ENCODE measurements around the gene IFNGR2. TPM values are rescaled to one million over a fixed set of nuclear protein-coding genes. Genes with fewer than 3 reads are reported as not detected.
"Not testable (repeated sequence)": the region's sequence is repeated elsewhere in the genome, so short reads cannot be mapped to it uniquely, and the experiment has no call there.

IFNGR2 gene
- total RNA-seq, 2 experiments from 2014 or later, result 11.3 to 11.8 TPM

DNA sequence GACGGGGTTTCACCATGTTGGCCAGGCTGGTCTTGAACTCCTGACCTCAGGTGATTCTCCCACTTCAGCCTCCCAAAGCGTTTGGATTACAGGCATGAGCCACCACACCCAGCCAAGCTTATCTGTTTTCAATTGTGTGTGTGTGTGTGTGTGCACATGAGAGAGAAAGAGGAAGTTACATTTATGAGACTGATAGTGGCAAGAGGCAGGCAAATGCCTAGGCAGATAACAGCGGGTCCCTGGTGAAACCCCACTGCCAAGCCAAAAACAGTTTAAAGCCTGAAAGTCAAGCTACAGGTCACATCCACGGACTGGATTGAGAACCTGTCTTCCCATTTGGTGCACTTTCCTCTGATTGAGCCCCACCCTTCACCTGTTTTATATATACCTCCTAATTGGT is 35.1 kb upstream of the IFNGR2 start:
- no peak overlapping the region for H3K27ac Mint-ChIP-seq
- no peak overlapping the region for H3K4me3 Mint-ChIP-seq
- H3K36me3 Mint-ChIP-seq (ENCODE audit: low read depth), result peaks cover 22% of the 10 kb centered on the region
- H3K27me3 Mint-ChIP-seq, result no peaks in the 10 kb centered on the region
- H3K9me3 Mint-ChIP-seq, result peaks cover 27% of the 10 kb centered on the region
- H3K4me1 Mint-ChIP-seq, result peaks cover 6% of the 10 kb centered on the region
- no peak for DNase-seq
- CTCF ChIA-PET, result interaction anchor here (0.5 kb wide), 1 partner anchor 173 kb away, joined by 3 read pairs; no protein-coding TSS in a partner anchor
- POLR2A ChIA-PET, result interaction anchor here (0.5 kb wide), 1 partner anchor 152 kb away, joined by 3 read pairs; no protein-coding TSS in a partner anchor

DNA sequence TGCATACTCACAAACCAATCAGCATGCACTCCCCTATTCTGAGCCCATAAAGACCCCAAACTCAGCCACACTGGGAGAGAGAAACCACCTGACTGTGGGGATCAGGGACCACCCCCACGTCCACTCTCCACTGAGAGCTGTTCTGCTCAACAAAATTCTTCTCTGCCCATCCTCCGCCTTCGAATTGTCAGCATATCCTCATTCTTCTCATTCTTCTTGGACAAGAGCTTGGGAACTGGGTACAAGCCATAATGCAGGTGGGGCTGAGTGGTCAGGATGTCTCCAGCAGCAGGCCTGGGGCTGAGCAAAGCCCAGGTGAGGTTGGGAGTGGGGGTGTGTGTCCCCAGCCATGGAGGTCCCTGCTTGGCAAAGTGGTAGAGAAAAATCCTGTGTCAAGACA is 34.6 kb upstream of the IFNGR2 start:
- no peak for DNase-seq
- H3K36me3 Mint-ChIP-seq (ENCODE audit: low read depth), result peaks cover 22% of the 10 kb centered on the region
- H3K9me3 Mint-ChIP-seq, result peaks cover 27% of the 10 kb centered on the region
- ChIA-PET CTCF (interaction anchor here (0.5 kb wide), 1 partner anchor 173 kb away, joined by 3 read pairs; no protein-coding TSS in a partner anchor), POLR2A (no interaction called here)
- H3K27ac Mint-ChIP-seq, result no peak overlapping the region
- H3K27me3 Mint-ChIP-seq, result no peaks in the 10 kb centered on the region
- H3K4me3 Mint-ChIP-seq, result no peak overlapping the region
- peaks cover 6% of the 10 kb centered on the region for H3K4me1 Mint-ChIP-seq

DNA sequence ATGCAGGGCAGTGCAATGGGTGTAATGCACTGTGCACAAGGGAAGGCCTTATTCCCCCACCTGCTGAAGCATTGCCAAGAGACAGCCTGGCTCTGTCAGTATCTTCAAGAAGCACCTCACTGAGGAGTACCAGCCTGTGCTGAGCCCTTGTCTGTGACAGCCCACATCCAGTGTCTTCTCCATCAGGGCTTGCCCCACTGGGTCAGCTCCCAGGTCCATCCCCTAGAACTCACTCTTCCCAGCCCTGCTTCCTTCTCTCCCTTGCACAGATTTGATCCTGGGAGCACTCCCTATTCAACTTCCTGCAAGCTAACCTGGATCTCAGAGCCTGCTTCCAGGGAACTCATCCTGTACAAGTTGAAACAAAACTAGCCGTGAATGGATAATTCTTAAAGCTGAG is 33.6 kb upstream of the IFNGR2 start:
- H3K4me1 Mint-ChIP-seq, result peaks cover 3% of the 10 kb centered on the region
- no peak for DNase-seq
- H3K27me3 Mint-ChIP-seq, result no peaks in the 10 kb centered on the region
- ChIA-PET CTCF (interaction anchor here (0.6 to 1.3 kb wide), 4 partner anchors 12 to 429 kb away, joined by 3 read pairs; no protein-coding TSS in a partner anchor), POLR2A (no interaction called here)
- H3K27ac Mint-ChIP-seq, result no peak overlapping the region
- peaks cover 19% of the 10 kb centered on the region for H3K36me3 Mint-ChIP-seq (ENCODE audit: low read depth)
- no peak overlapping the region for H3K4me3 Mint-ChIP-seq
- peaks cover 27% of the 10 kb centered on the region for H3K9me3 Mint-ChIP-seq

DNA sequence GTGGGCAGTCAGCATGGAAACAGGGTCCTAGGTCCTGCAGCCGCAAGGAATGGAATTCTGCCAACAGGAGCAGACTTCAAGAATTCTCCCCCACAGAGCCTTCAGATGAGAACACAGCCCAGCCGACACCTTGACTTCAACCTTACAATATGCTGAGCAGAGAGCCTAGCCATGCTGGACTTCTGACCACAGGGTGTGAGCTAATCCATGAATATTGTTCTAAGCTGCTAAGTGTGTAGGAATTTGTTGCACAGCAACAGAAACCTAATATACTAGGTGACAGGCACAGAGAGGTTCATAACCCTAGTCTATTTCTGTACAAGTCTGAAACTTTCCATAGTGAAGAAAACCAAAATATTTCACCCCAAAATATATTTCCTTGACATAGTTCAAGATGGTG is 32.9 kb upstream of the IFNGR2 start:
- Mint-ChIP-seq H3K4me3 (no peak overlapping the region), H3K27me3 (peaks cover 2% of the 10 kb centered on the region), H3K27ac (no peak overlapping the region), H3K4me1 (peaks cover 9% of the 10 kb centered on the region), H3K36me3 (ENCODE audit: low read depth) (peaks cover 19% of the 10 kb centered on the region), H3K9me3 (peaks cover 27% of the 10 kb centered on the region)
- DNase-seq, result no peak
- CTCF ChIA-PET, result interaction anchor here (1.0 to 1.3 kb wide), 2 partner anchors 59 to 173 kb away, joined by 3 read pairs; no protein-coding TSS in a partner anchor
- POLR2A ChIA-PET, result no interaction called here

DNA sequence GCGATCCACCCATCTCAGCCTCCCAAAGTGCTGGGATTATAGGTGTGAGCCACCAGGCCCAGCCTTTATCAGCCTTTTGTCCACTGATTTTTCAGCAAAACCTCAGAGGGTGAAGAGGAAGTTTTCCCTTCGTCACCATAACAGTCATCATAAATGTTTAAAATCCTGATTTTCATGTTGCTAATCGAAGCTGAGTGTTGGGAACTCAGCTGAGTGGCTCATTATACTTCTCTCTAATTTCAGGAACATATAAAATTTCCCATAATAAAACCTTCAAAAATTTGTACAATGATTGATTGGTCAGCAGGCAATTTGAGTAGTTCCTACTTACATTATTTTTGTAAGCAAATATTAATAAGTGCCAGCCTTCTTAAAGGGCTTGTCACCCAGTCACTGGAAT is 31.8 kb upstream of the IFNGR2 start:
- POLR2A ChIA-PET, result interaction anchor here (1.0 kb wide), 1 partner anchor 9 kb away, joined by 3 read pairs; no protein-coding TSS in a partner anchor
- DNase-seq, result no peak
- peaks cover 22% of the 10 kb centered on the region for H3K9me3 Mint-ChIP-seq

DNA sequence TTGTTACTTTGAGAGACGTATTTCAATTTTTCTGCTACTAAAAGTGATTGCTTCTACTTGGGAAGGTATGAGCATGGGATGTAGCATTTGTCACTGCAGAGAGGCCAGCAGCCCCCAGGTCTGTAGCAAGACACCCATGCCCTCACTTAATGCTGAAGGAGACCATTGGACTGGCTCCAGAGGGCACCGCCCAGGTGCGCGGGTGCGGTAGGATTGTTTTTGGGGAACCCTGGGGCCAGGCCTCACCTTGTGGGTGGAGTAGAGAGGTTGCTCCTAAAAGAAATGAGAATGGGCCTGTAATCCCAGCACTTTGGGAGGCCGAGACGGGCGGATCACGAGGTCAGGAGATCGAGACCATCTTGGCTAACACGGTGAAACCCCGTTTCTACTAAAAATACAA is 30.6 kb upstream of the IFNGR2 start:
- Mint-ChIP-seq H3K4me1 (peaks cover 11% of the 10 kb centered on the region), H3K4me3 (no peak overlapping the region), H3K27ac (no peak overlapping the region), H3K9me3 (peaks cover 14% of the 10 kb centered on the region), H3K36me3 (ENCODE audit: low read depth) (peaks cover 6% of the 10 kb centered on the region), H3K27me3 (peaks cover 13% of the 10 kb centered on the region)
- DNase-seq, result no peak
- CTCF ChIA-PET, result interaction anchor here (0.6 to 1.0 kb wide), 2 partner anchors 173 to 1917 kb away, joined by 3 to 4 read pairs; no protein-coding TSS in a partner anchor
- POLR2A ChIA-PET, result no interaction called here

More for the DNA sequence above, 31.8 kb upstream of the IFNGR2 start:
- Mint-ChIP-seq H3K27me3 (peaks cover 5% of the 10 kb centered on the region), H3K27ac (no peak overlapping the region), H3K4me3 (no peak overlapping the region), H3K4me1 (peaks cover 11% of the 10 kb centered on the region), H3K36me3 (ENCODE audit: low read depth) (peaks cover 14% of the 10 kb centered on the region)
- CTCF ChIA-PET, result interaction anchor here (0.7 kb wide), 1 partner anchor 171 kb away, joined by 3 read pairs; no protein-coding TSS in a partner anchor

DNA sequence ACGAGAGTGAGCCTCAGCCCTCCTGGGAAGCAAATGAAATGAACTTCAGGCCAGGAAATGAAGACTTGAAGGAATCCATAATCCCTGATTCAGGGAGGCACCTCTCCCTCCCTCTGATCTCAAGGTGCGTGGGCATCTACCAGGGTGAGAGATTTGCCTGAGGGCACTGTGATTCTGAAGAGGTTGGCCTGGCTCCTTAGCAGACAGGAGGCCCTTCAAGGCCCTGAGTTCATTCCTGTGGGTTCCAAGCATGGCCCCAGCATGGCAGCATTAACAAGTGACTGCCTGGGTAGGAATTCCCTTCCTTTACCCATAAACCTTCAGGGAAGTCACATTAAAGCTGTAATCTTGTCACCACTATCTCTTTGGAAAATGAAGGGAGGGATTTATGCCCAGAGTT is 29.8 kb upstream of the IFNGR2 start:
- POLR2A ChIA-PET, result no interaction called here
- peaks cover 11% of the 10 kb centered on the region for H3K9me3 Mint-ChIP-seq
- H3K27ac Mint-ChIP-seq, result no peak overlapping the region
- DNase-seq, result no peak
- H3K27me3 Mint-ChIP-seq, result peaks cover 13% of the 10 kb centered on the region
- CTCF ChIA-PET, result interaction anchor here (0.6 kb wide), 1 partner anchor 1918 kb away, joined by 3 read pairs; no protein-coding TSS in a partner anchor
- H3K36me3 Mint-ChIP-seq (ENCODE audit: low read depth), result peaks cover 3% of the 10 kb centered on the region
- no peak overlapping the region for H3K4me3 Mint-ChIP-seq
- H3K4me1 Mint-ChIP-seq, result peaks cover 11% of the 10 kb centered on the region

DNA sequence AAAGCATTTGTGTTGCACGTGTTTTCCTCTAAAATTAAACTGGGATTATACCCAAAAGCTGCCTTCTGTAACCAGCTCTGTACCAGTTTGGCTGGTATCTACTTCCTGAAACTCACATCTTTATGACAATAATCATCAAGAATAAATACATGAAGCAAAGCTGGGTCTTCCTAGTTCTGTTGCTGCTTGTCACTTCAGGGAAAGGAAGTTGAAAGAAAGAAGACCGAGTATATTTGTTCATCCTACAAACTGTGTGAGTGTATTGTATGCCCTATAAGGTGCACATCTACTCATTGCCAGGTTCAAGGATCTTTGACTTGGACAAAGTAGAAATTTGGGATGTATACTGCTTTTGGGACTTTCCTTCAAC is 29.1 kb upstream of the IFNGR2 start:
- POLR2A ChIA-PET, result no interaction called here

DNA sequence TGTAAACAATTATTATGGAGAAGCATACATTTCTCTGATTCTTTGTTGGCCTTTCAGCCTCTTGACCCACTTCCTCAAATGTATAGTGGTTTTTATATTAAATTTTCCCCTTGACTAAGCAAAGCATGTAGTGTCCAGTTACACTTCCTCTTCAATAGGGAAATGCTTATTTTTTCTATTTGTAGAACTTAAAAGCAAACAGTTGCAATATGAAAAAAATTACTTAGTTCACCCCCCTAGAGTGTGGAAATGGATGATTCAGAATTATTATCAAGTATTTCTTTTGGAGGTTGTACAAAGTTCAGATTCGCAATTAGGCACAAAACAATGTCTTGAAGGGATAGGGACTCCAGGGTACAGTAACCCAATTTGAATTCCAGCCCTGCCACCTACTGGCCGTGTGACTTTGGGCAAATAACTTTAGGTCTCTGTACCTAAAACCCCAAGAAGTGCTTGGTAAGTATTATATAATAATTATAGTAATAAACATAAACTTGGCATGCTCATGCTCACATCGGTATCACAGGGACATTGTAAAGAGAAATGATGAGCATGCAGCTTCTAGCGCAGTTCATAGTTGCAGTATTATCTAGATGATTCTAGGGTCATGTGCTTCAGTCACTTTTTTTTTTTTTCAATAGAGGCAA is 28.6 kb upstream of the IFNGR2 start:
- Mint-ChIP-seq H3K27ac (no peak overlapping the region), H3K27me3 (peaks cover 13% of the 10 kb centered on the region), H3K36me3 (ENCODE audit: low read depth) (no peaks in the 10 kb centered on the region), H3K4me1 (peaks cover 15% of the 10 kb centered on the region), H3K9me3 (peaks cover 8% of the 10 kb centered on the region), H3K4me3 (no peak overlapping the region)
- DNase-seq, result peak; percentile 73
- ChIA-PET CTCF (interaction anchor here (1.8 kb wide), 1 partner anchor 178 kb away, joined by 5 read pairs; no protein-coding TSS in a partner anchor), POLR2A (no interaction called here)

More for the DNA sequence above, 29.1 kb upstream of the IFNGR2 start:
- H3K4me3 Mint-ChIP-seq, result no peak overlapping the region
- H3K27me3 Mint-ChIP-seq, result peaks cover 13% of the 10 kb centered on the region
- no peak for DNase-seq
- peaks cover 12% of the 10 kb centered on the region for H3K4me1 Mint-ChIP-seq
- peaks cover 8% of the 10 kb centered on the region for H3K9me3 Mint-ChIP-seq
- no peaks in the 10 kb centered on the region for H3K36me3 Mint-ChIP-seq (ENCODE audit: low read depth)
- CTCF ChIA-PET, result no interaction called here
- no peak overlapping the region for H3K27ac Mint-ChIP-seq

DNA sequence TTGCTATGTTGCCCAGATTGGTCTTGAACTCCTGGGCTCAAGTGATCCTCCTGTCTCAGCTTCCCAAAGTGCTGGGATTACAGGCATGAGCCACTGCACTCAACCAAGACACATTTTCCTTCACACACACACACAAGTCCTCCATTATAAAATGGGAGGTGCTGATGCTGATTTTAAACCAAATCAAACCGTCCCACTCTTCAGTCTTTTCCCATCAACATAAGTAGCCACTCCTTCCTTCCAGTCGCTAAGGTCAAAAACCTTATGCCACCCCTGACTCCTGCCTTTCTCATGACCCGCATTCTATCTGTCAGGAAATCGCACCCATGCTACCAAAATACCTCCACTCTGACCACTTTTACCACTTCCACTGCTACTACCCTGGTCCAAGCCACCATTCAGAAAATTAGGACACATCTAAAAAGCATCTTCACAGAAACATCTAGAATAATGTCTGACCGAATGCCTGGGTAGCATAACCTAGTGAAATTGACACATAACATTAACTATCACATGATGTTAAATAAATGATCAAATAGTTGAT is 28.0 kb upstream of the IFNGR2 start:
- ChIA-PET POLR2A (no interaction called here), CTCF (interaction anchor here (1.8 kb wide), 1 partner anchor 178 kb away, joined by 5 read pairs; no protein-coding TSS in a partner anchor)
- DNase-seq, result no peak
- H3K4me1 Mint-ChIP-seq, result peaks cover 21% of the 10 kb centered on the region
- no peak overlapping the region for H3K27ac Mint-ChIP-seq
- peaks cover 4% of the 10 kb centered on the region for H3K9me3 Mint-ChIP-seq
- H3K4me3 Mint-ChIP-seq, result no peak overlapping the region
- no peaks in the 10 kb centered on the region for H3K36me3 Mint-ChIP-seq (ENCODE audit: low read depth)
- H3K27me3 Mint-ChIP-seq, result peaks cover 13% of the 10 kb centered on the region

DNA sequence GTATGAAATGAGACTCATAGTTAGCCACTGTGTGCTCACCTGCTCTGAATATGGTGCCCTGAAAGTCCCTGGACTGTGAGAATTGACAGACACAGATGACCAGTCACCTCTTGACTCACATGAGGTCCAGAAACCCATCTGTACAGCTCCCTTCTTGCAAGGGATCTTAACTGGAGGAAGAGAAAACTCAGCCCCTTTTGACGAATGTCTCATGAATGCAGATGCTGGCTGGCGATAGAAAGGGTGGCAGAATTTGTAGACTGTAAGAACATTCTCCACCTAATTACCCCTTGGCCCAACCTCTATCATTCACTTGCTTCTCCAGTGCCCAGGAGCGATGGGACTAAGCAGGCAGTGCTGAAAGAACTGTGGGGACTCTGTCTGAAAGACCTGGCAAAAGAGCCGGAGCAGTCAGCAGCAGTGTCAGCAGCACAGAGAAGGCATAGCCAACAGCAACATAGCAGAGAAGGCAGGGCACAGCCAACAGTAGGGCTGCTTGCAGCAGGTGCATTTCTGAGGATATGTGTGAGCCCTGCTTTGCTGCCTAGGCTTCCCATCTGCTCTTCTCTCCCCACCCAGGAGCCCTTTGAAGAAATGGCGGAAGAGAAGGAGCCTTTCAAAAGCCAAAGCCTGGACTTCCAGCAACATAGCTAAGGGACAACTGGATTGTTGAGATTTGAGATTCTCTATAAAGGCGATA is 25.8 kb upstream of the IFNGR2 start:
- H3K27ac Mint-ChIP-seq, result no peak overlapping the region
- H3K36me3 Mint-ChIP-seq (ENCODE audit: low read depth), result no peaks in the 10 kb centered on the region
- DNase-seq, result no peak
- ChIA-PET CTCF (interaction anchor here (0.8 to 2.3 kb wide), 2 partner anchors 15 to 16 kb away, joined by 3 to 9 read pairs; no protein-coding TSS in a partner anchor), POLR2A (no interaction called here)
- H3K27me3 Mint-ChIP-seq, result peaks cover 15% of the 10 kb centered on the region
- H3K4me1 Mint-ChIP-seq, result peaks cover 42% of the 10 kb centered on the region
- no peak overlapping the region for H3K4me3 Mint-ChIP-seq
- no peaks in the 10 kb centered on the region for H3K9me3 Mint-ChIP-seq

DNA sequence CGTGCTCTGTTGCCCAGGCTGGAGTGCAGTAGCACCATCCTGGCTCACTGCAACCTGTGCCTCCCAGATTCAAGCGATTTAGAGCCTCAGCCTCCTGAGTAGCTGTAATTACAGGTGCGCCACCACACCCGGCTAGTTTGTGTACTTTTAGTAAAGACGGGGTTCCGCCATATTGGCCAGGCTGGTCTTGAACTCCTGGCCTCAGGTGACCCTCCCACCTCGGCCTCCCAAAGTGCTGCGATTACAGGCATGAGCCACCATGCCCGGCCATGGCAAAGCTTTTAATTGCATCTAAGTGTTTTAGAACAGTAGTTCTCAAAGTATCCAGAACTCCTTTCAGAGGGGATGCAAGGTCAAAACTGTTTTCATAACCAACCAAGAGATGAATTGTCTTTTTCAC is 25.1 kb upstream of the IFNGR2 start:
- H3K4me1 Mint-ChIP-seq, result peaks cover 49% of the 10 kb centered on the region
- H3K27me3 Mint-ChIP-seq, result peaks cover 15% of the 10 kb centered on the region
- no peaks in the 10 kb centered on the region for H3K36me3 Mint-ChIP-seq (ENCODE audit: low read depth)
- H3K9me3 Mint-ChIP-seq, result no peaks in the 10 kb centered on the region
- H3K27ac Mint-ChIP-seq, result no peak overlapping the region
- POLR2A ChIA-PET, result no interaction called here
- no peak overlapping the region for H3K4me3 Mint-ChIP-seq
- CTCF ChIA-PET, result interaction anchor here (2.3 kb wide), 1 partner anchor 16 kb away, joined by 9 read pairs; no protein-coding TSS in a partner anchor
- DNase-seq, result no peak

DNA sequence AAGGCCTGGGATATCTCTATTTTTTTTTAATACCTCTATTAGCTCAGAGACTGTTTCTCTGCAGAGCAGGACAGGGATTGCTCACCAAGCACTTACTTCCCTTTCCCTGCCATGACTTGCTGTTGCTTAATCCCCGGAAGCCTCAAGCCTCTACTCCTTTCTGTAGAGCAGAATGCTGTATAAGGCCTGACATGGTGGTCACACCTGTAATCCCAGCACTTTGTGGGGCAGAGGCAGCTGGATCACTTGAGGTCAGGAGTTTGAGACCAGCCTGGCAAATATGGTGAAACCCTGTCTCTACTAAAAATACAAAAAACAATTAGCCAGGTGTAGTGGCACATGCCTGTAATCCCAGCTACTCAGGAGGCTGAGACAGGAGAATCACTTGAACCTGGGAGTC is 23.3 kb upstream of the IFNGR2 start:
- H3K4me3 Mint-ChIP-seq; H3K36me3 Mint-ChIP-seq (ENCODE audit: low read depth); DNase-seq; H3K9me3 Mint-ChIP-seq: not testable (repeated sequence)
- peak overlapping the region; percentile 87 for H3K27ac Mint-ChIP-seq
- peaks cover 15% of the 10 kb centered on the region for H3K27me3 Mint-ChIP-seq
- CTCF ChIA-PET, result interaction anchor here (1.0 to 2.3 kb wide), 2 partner anchors 18 to 180 kb away, joined by 4 to 9 read pairs; no protein-coding TSS in a partner anchor
- POLR2A ChIA-PET, result interaction anchor here (0.6 kb wide), 1 partner anchor 140 kb away, joined by 8 read pairs; no protein-coding TSS in a partner anchor
- peaks cover 61% of the 10 kb centered on the region for H3K4me1 Mint-ChIP-seq

All from activated CD4-positive, alpha-beta T cell treated with anti-CD3 and anti-CD28 coated beads, Interleukin-2, amount 10 ng/mL, durations not matched to agents 7 days and 5 days (primary cell).